GM23248 (cell line): ENCODE measurements around the gene TMEM267.
"Not testable (repeated sequence)": the region's sequence is repeated elsewhere in the genome, so short reads cannot be mapped to it uniquely, and the experiment has no call there.

Experiments used
- EZH2 ChIP-seq: fragments of 200-600 bp; sonication (generic); IDR thresholded peaks from 2 replicates; pipeline ENCODE4 v1.6.1; 2018; ENCODE audit warnings: antibody characterized with exemption, mild to moderate bottlenecking; ENCODE audit not compliant: insufficient read depth, poor library complexity, severe bottlenecking
- EZH2phosphoT487 ChIP-seq: fragments of 200-600 bp; sonication (generic); IDR thresholded peaks from 2 replicates; pipeline ENCODE4 v1.6.1; 2018; ENCODE audit warnings: antibody characterized with exemption, moderate library complexity, mild to moderate bottlenecking, low read depth; ENCODE audit not compliant: insufficient read depth

DNA sequence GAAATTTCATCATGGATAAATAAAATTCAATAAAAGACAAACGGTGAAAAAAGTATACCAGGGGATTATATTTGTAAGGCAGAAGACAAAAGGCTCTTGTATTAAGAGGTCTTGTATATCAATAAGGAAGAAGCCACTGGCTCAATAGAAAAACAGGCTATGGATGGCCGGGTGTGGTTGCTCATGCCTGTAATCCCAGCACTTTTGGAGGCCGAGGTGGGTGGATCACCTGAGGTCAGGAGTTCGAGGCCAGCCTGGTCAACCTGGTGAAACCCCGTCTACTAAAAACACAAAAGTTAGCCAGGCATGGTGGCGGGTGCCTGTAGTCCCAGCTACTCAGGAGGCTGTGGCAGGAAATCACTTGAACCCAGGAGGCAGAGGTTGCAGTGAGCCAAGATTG, 60.6 kb downstream of the TMEM267 start:
- not testable (repeated sequence) for TF ChIP-seq EZH2, EZH2phosphoT487
